Neuronal stem cell (in vitro differentiated cells): Measurements from ENCODE around the gene ANKS1B.
A peak's percentile ranks its signal among the peaks of the same experiment; 100 is the strongest.
"Not testable (repeated sequence)": the region's sequence is repeated elsewhere in the genome, so short reads cannot be mapped to it uniquely, and the experiment has no call there.

ENCODE experiments used
- DNase-seq: peaks from one replicate; pipeline ENCODE4 v3.0.0-alpha.2; 2013; ENCODE audit warnings: low spot score
- H2AFZ ChIP-seq: one replicate; pipeline ENCODE4 v1.6.1; 2013; ENCODE audit warnings: mild to moderate bottlenecking, low read length, inconsistent platforms
- H2AK5ac ChIP-seq: 2 replicates; pipeline ENCODE4 v1.6.1; 2013; ENCODE audit warnings: low read depth, mild to moderate bottlenecking, inconsistent platforms, low read length, moderate library complexity, mixed read lengths
- H2BK120ac ChIP-seq: 2 replicates; pipeline ENCODE4 v1.6.1; 2013; ENCODE audit warnings: low read depth, mild to moderate bottlenecking, inconsistent platforms, low read length, moderate library complexity, mixed read lengths
- H2BK12ac ChIP-seq: one replicate; pipeline ENCODE4 v1.6.1; 2013; ENCODE audit warnings: low read length, inconsistent platforms
- H2BK15ac ChIP-seq: 2 replicates; pipeline ENCODE4 v1.6.1; 2013; ENCODE audit warnings: mild to moderate bottlenecking, low read length, inconsistent platforms, mixed read lengths
- H2BK5ac ChIP-seq: one replicate; pipeline ENCODE4 v1.6.1; 2013; ENCODE audit warnings: inconsistent platforms, mild to moderate bottlenecking, low read length, moderate library complexity
- H3K14ac ChIP-seq: one replicate; pipeline ENCODE4 v1.6.1; 2013; ENCODE audit warnings: low read length, inconsistent platforms
- H3K18ac ChIP-seq: 2 replicates; pipeline ENCODE4 v1.6.1; 2013; ENCODE audit warnings: low read length, inconsistent platforms
- H3K23ac ChIP-seq: 2 replicates; pipeline ENCODE4 v1.6.1; 2013; ENCODE audit warnings: low read depth, mild to moderate bottlenecking, mixed read lengths, low read length, inconsistent platforms; ENCODE audit not compliant: poor library complexity
- H3K27ac ChIP-seq: replicated peaks from 3 replicates; pipeline ENCODE4 v1.5.1; 2013; ENCODE audit warnings: low read length, inconsistent platforms
- H3K27me3 ChIP-seq, 3 experiments: 2 replicates each; pipeline ENCODE4 v1.6.1; 2013; ENCODE audit warnings: low read length in 3 of 3, mild to moderate bottlenecking in 2 of 3, inconsistent platforms in 1 of 3, low read depth in 1 of 3, mixed read lengths in 1 of 3, moderate library complexity in 1 of 3; ENCODE audit not compliant: control insufficient read depth in 3 of 3, insufficient read depth in 3 of 3
- H3K36me3 ChIP-seq, 2 donors: replicated peaks in 1 of 2; 2 replicates each; pipeline ENCODE4 v1.6.1; 2013; ENCODE audit warnings: low read length in 2 of 2; ENCODE audit not compliant: control insufficient read depth in 2 of 2, insufficient read depth in 2 of 2
- H3K4ac ChIP-seq: 2 replicates; pipeline ENCODE4 v1.6.1; 2013; ENCODE audit warnings: inconsistent platforms, mild to moderate bottlenecking, low read length, moderate library complexity
- H3K4me1 ChIP-seq, 2 donors: 1 replicate in 1 of 2; 2 replicates in 1 of 2; pipeline ENCODE4 v1.6.1; 2013; ENCODE audit warnings: low read length in 2 of 2, low read depth in 1 of 2; ENCODE audit not compliant: control insufficient read depth in 2 of 2, insufficient read depth in 1 of 2
- H3K4me2 ChIP-seq: one replicate; pipeline ENCODE4 v1.6.1; 2013; ENCODE audit warnings: mild to moderate bottlenecking, low read length, inconsistent platforms; ENCODE audit not compliant: insufficient read depth, poor library complexity, severe bottlenecking
- H3K4me3 ChIP-seq, 2 donors: 2 replicates each; pipeline ENCODE4 v1.5.1; 2013; ENCODE audit warnings: low read length in 2 of 2, mild to moderate bottlenecking in 2 of 2, inconsistent platforms in 1 of 2, moderate library complexity in 1 of 2
- H3K79me1 ChIP-seq: one replicate; pipeline ENCODE4 v1.6.1; 2013; ENCODE audit warnings: low read depth, mild to moderate bottlenecking, inconsistent platforms, low read length, moderate library complexity
- H3K9ac ChIP-seq: one replicate; pipeline ENCODE4 v1.6.1; 2013; ENCODE audit warnings: mild to moderate bottlenecking, low read depth, low read length, inconsistent platforms; ENCODE audit not compliant: poor library complexity
- H3K9me3 ChIP-seq, 2 donors: replicated peaks in 1 of 2; 2 replicates each; pipeline versions ENCODE3 to v1.6.1; 2013; ENCODE audit warnings: low read length in 2 of 2, mild to moderate bottlenecking in 2 of 2, inconsistent platforms in 1 of 2, low read depth in 1 of 2, mixed read lengths in 1 of 2, moderate library complexity in 1 of 2; ENCODE audit not compliant: control insufficient read depth in 2 of 2, insufficient read depth in 1 of 2
- H4K8ac ChIP-seq: one replicate; pipeline ENCODE4 v1.6.1; 2013; ENCODE audit warnings: low read depth, mild to moderate bottlenecking, inconsistent platforms, low read length, moderate library complexity
- H4K91ac ChIP-seq: one replicate; pipeline ENCODE4 v1.6.1; 2013; ENCODE audit warnings: low read length, low read depth, mild to moderate bottlenecking, inconsistent platforms; ENCODE audit not compliant: poor library complexity
- WGBS, 2 donors: extraction: QIAGEN DNeasy Blood & Tissue Kit; methylation state at CpG; one replicate each; pipeline ENCODE4 v1.1.7; 2013; ENCODE audit warnings: missing lambda C conversion rate in 2 of 2, mixed read lengths in 1 of 2; ENCODE audit not compliant: insufficient read length in 2 of 2, insufficient replicate concordance in 1 of 2; ENCODE audit errors: extremely low coverage in 2 of 2; 5-methylcytosine and 5-hydroxymethylcytosine counted together

The ANKS1B gene

GRCh38 chr12:100005846-100006245, 21.1 kb upstream of the ANKS1B start:
- not testable (repeated sequence) for H3K18ac ChIP-seq, H2BK120ac ChIP-seq, H3K4ac ChIP-seq, H3K23ac ChIP-seq, H2BK12ac ChIP-seq, DNase-seq, H3K27ac ChIP-seq, H3K4me1 ChIP-seq, H3K27me3 ChIP-seq, H3K79me1 ChIP-seq, H3K9ac ChIP-seq, H2BK5ac ChIP-seq, H3K9me3 ChIP-seq, H2AFZ ChIP-seq, H2AK5ac ChIP-seq, H3K4me3 ChIP-seq, H4K91ac ChIP-seq, H2BK15ac ChIP-seq, H4K8ac ChIP-seq, H3K4me2 ChIP-seq, H3K36me3 ChIP-seq, H3K14ac ChIP-seq
- no CpG with 5 or more reads among the region's 9 CpGs for WGBS, 2 donors

DNA sequence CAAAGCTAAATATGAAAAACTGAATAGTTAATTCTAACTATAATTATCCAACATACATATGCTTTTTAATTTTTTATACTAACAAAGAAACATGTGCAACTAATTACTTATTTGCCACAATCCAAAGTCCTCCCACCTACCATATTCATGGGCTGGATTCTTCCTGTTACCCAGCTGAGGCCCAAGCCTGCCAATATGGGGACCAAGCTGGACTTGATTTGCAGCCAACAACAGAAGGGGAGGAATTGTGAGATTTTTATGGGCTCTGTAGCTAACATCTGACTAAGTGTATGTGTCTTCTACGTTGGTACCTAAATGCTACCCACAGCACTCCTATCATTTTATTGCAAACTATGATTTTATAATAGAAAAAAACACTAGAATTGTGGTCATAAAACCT, 13.1 kb upstream of the ANKS1B start:
- no peak for DNase-seq

DNA sequence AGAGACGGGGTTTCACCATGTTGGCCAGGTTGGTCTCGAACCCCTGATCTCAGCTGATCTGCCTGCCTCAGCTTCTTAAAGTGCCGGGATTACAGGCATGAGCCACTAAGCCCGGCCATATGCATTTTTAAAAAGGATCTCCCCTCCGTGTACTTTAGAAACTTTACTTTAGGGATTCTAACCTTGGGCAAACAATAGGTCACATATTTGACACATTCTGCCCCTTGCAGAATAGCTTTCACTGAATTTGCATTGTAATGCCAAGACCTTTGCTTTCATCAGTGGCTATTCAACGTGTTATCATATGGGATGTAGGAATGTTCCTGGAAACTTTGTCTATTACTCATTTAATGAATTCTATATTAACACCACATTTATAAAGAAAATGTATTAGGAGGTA, 11.4 kb upstream of the ANKS1B start:
- no peak overlapping the region for H3K27ac ChIP-seq
- H3K23ac ChIP-seq: no peak overlapping the region
- no peaks in the 10 kb centered on the region for H3K27me3 ChIP-seq
- no peak overlapping the region for H3K18ac ChIP-seq
- no peaks in the 10 kb centered on the region for H3K9me3 ChIP-seq
- WGBS, 2 donors: no CpG with 5 or more reads among the region's 6 CpGs
- no peak overlapping the region for H4K91ac ChIP-seq
- H2BK5ac ChIP-seq: no peak overlapping the region
- no peak overlapping the region for H3K14ac ChIP-seq
- no peak overlapping the region for H3K4me2 ChIP-seq
- no peak overlapping the region for H3K4me3 ChIP-seq
- H3K4ac ChIP-seq: no peak overlapping the region
- no peak overlapping the region for H3K9ac ChIP-seq
- H3K36me3 ChIP-seq: no peaks in the 10 kb centered on the region
- no peak overlapping the region for H4K8ac ChIP-seq
- H2BK120ac ChIP-seq: no peak overlapping the region
- H2AFZ ChIP-seq: no peak overlapping the region
- no peak overlapping the region for H2BK15ac ChIP-seq
- no peak overlapping the region for H2AK5ac ChIP-seq
- no peak overlapping the region for H2BK12ac ChIP-seq
- no peaks in the 10 kb centered on the region for H3K79me1 ChIP-seq
- DNase-seq: no peak
- H3K4me1 ChIP-seq: no peaks in the 10 kb centered on the region

More for the DNA sequence above, 13.1 kb upstream of the ANKS1B start:
- no peak overlapping the region for H2BK120ac ChIP-seq
- no peak overlapping the region for H3K23ac ChIP-seq
- no peak overlapping the region for H3K27ac ChIP-seq
- H3K4me3 ChIP-seq: no peak overlapping the region
- WGBS, 2 donors: no CpG with 5 or more reads among the region's 1 CpG
- no peak overlapping the region for H3K14ac ChIP-seq
- H2AK5ac ChIP-seq: no peak overlapping the region
- peak overlapping the region; percentile 2 for H3K4me2 ChIP-seq
- H2BK5ac ChIP-seq: no peak overlapping the region
- no peaks in the 10 kb centered on the region for H3K79me1 ChIP-seq
- no peak overlapping the region for H4K91ac ChIP-seq
- no peak overlapping the region for H3K9ac ChIP-seq
- H2BK15ac ChIP-seq: no peak overlapping the region
- no peaks in the 10 kb centered on the region for H3K4me1 ChIP-seq
- H3K18ac ChIP-seq: no peak overlapping the region
- no peak overlapping the region for H2BK12ac ChIP-seq
- no peak overlapping the region for H3K4ac ChIP-seq
- H2AFZ ChIP-seq: no peak overlapping the region
- no peaks in the 10 kb centered on the region for H3K36me3 ChIP-seq
- no peak overlapping the region for H4K8ac ChIP-seq
- H3K9me3 ChIP-seq: no peaks in the 10 kb centered on the region
- H3K27me3 ChIP-seq: no peaks in the 10 kb centered on the region

DNA sequence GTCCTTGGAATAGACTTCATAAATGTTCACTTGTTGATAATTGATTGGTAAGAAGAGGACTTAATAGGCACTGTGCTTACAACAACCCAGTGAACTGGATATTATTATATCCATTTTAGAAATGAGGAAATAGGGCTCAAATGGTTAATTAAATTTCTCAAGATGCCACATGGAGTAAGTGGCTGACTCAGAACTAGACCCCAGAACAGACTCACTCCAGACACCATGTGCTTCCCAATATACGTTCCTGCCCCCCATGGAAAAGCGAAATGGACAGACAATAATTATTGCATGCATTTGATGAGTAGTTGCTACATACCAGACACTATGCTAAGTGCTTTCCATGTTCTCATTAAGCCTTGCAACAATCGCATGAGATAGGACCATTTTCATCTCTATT, 895 bp upstream of the ANKS1B start:
- H3K9ac ChIP-seq: no peak overlapping the region
- DNase-seq: no peak

More for the DNA sequence above, 895 bp upstream of the ANKS1B start:
- Histone ChIP-seq H3K79me1 (no peaks in the 10 kb centered on the region), H2BK5ac (no peak overlapping the region), H2BK12ac (no peak overlapping the region), H2AFZ (peak overlapping the region; percentile 99), H3K23ac (no peak overlapping the region), H3K27me3 (peaks cover 0 to 51% (median 6%) of the 10 kb centered on the region in 3 experiments), H3K4me3 (peak overlapping the region in 1 of 2 donors; percentile 56), H3K36me3 (no peaks in the 10 kb centered on the region), H2BK15ac (no peak overlapping the region), H3K9me3 (no peaks in the 10 kb centered on the region), H3K14ac (no peak overlapping the region), H4K8ac (no peak overlapping the region), H3K4me1 (peaks cover 2 to 7% of the 10 kb centered on the region in 2 donors), H3K4me2 (no peak overlapping the region), H2BK120ac (no peak overlapping the region), H3K27ac (no peak overlapping the region), H2AK5ac (no peak overlapping the region), H3K18ac (no peak overlapping the region), H4K91ac (no peak overlapping the region), H3K4ac (no peak overlapping the region)
- WGBS, 2 donors: no CpG with 5 or more reads among the region's 3 CpGs
